HEK293 (cell line): ENCODE measurements around the gene CDC37.

Experiments used
- CTCF ChIA-PET: fragments of 350-600 bp; formaldehyde crosslinking; extraction: SDS; loops from one replicate; lab custom pipeline; 2021; ENCODE audit warnings: antibody characterized with exemption; lab: Yijun Ruan, JAX
- POLR2A ChIA-PET: fragments of 300-600 bp; formaldehyde crosslinking; extraction: SDS; loops from one replicate; lab custom pipeline; 2020; ENCODE audit warnings: antibody characterized with exemption, inconsistent platforms; lab: Yijun Ruan, JAX
- H3K27ac ChIP-seq: fragments of 200-500 bp; sonication (Bioruptor generic); 2 replicates; pipeline ENCODE4 v1.5.1; 2014; ENCODE audit warnings: low read depth, low read length, control low read depth, inconsistent platforms; ENCODE audit errors: extremely low read depth
- H3K36me3 ChIP-seq, 2 experiments: fragments of 200-500 bp in 1 of 2; sonication (Bioruptor generic) in 1 of 2; 1 replicate in 1 of 2; 2 replicates in 1 of 2; pipeline ENCODE4 v1.5.1; 2014 to 2017; ENCODE audit warnings: inconsistent platforms in 2 of 2, low read length in 2 of 2; ENCODE audit not compliant: control insufficient read depth in 2 of 2, insufficient read depth in 1 of 2
- H3K4me1 ChIP-seq: fragments of 200-500 bp; sonication (Bioruptor generic); 2 replicates; pipeline ENCODE4 v1.5.1; 2014; ENCODE audit warnings: mild to moderate bottlenecking, low read length, inconsistent platforms; ENCODE audit not compliant: control insufficient read depth, insufficient read depth
- H3K4me3 ChIP-seq: 2 replicates; pipeline ENCODE4 v1.5.1; 2011; ENCODE audit warnings: low read depth, mild to moderate bottlenecking, control low read depth, low read length, moderate library complexity
- H3K9me3 ChIP-seq: fragments of 200-500 bp; sonication (Bioruptor generic); 2 replicates; pipeline ENCODE4 v1.5.1; 2014; ENCODE audit warnings: low read depth, low read length, inconsistent platforms; ENCODE audit not compliant: control insufficient read depth, insufficient read depth
- GLI4 ChIP-seq: fragments of 450-650 bp; formaldehyde crosslinking; IDR thresholded peaks from 2 replicates; pipeline ENCODE4 v1.5.1; 2016; ENCODE audit warnings: missing biosample characterization, missing genetic modification characterization
- GLIS1 ChIP-seq: fragments of 450-650 bp; formaldehyde crosslinking; IDR thresholded peaks from 2 replicates; pipeline ENCODE4 v1.5.1; 2016; ENCODE audit warnings: missing biosample characterization, missing genetic modification characterization
- HOXA7 ChIP-seq: sonication (generic); formaldehyde crosslinking; IDR thresholded peaks from 2 replicates; pipeline ENCODE4 v1.8.1; 2022; ENCODE audit warnings: missing genetic modification reagents, borderline replicate concordance
- HOXD13 ChIP-seq: sonication (generic); formaldehyde crosslinking; IDR thresholded peaks from 2 replicates; pipeline ENCODE4 v1.8.0; 2022; ENCODE audit warnings: missing genetic modification reagents, borderline replicate concordance
- IKZF3 ChIP-seq: fragments of 450-650 bp; IDR thresholded peaks from 2 replicates; pipeline ENCODE4 v1.5.0; 2018; ENCODE audit warnings: missing biosample characterization, mild to moderate bottlenecking, missing genetic modification characterization, moderate library complexity
- KLF10 ChIP-seq: fragments of 450-650 bp; IDR thresholded peaks from 2 replicates; pipeline ENCODE4 v1.5.1; 2018; ENCODE audit warnings: missing biosample characterization, mild to moderate bottlenecking, missing genetic modification characterization
- KLF7 ChIP-seq: fragments of 450-650 bp; formaldehyde crosslinking; IDR thresholded peaks from 2 replicates; pipeline ENCODE4 v1.5.1; 2016; ENCODE audit warnings: missing biosample characterization, missing genetic modification characterization, borderline replicate concordance
- OSR2 ChIP-seq: fragments of 450-650 bp; formaldehyde crosslinking; IDR thresholded peaks from 2 replicates; pipeline ENCODE4 v1.5.1; 2016; ENCODE audit warnings: missing biosample characterization, missing genetic modification characterization
- PRDM10 ChIP-seq: fragments of 450-650 bp; formaldehyde crosslinking; IDR thresholded peaks from 2 replicates; pipeline ENCODE4 v1.5.1; 2016; ENCODE audit warnings: missing biosample characterization, missing genetic modification characterization
- SALL2 ChIP-seq: fragments of 450-650 bp; formaldehyde crosslinking; IDR thresholded peaks from 2 replicates; pipeline ENCODE4 v1.5.0; 2017; ENCODE audit warnings: missing biosample characterization, mild to moderate bottlenecking, missing genetic modification characterization, borderline replicate concordance
- SCRT1 ChIP-seq: fragments of 450-650 bp; formaldehyde crosslinking; IDR thresholded peaks from 2 replicates; pipeline ENCODE4 v1.5.1; 2016; ENCODE audit warnings: missing biosample characterization, missing genetic modification characterization, borderline replicate concordance
- SCRT2 ChIP-seq: fragments of 450-650 bp; formaldehyde crosslinking; IDR thresholded peaks from 2 replicates; pipeline ENCODE4 v1.5.1; 2016; ENCODE audit warnings: missing biosample characterization, missing genetic modification characterization
- ZNF157 ChIP-seq: fragments of 450-650 bp; formaldehyde crosslinking; IDR thresholded peaks from 2 replicates; pipeline ENCODE4 v1.5.1; 2016; ENCODE audit warnings: missing biosample characterization, missing genetic modification characterization
- ZNF174 ChIP-seq: fragments of 450-650 bp; formaldehyde crosslinking; IDR thresholded peaks from 2 replicates; pipeline ENCODE4 v1.5.0; 2017; ENCODE audit warnings: missing biosample characterization, mild to moderate bottlenecking, missing genetic modification characterization
- ZNF175 ChIP-seq: fragments of 450-650 bp; formaldehyde crosslinking; IDR thresholded peaks from 2 replicates; pipeline ENCODE4 v1.5.1; 2016; ENCODE audit warnings: missing biosample characterization, missing genetic modification characterization
- ZNF202 ChIP-seq: fragments of 450-650 bp; formaldehyde crosslinking; IDR thresholded peaks from 2 replicates; pipeline ENCODE4 v1.5.1; 2016; ENCODE audit warnings: missing biosample characterization, missing genetic modification characterization, borderline replicate concordance
- ZNF24 ChIP-seq: fragments of 450-650 bp; formaldehyde crosslinking; IDR thresholded peaks from 2 replicates; pipeline ENCODE4 v1.5.1; 2016; ENCODE audit warnings: missing biosample characterization, missing genetic modification characterization
- ZNF266 ChIP-seq: fragments of 450-650 bp; formaldehyde crosslinking; IDR thresholded peaks from 2 replicates; pipeline ENCODE4 v1.5.1; 2016; ENCODE audit warnings: missing biosample characterization, missing genetic modification characterization, low read depth
- ZNF292 ChIP-seq: fragments of 450-650 bp; formaldehyde crosslinking; IDR thresholded peaks from 2 replicates; pipeline ENCODE4 v1.5.1; 2016; ENCODE audit warnings: low read depth, missing biosample characterization, missing genetic modification characterization, borderline replicate concordance
- ZNF335 ChIP-seq: fragments of 450-650 bp; formaldehyde crosslinking; conservative IDR thresholded peaks from 2 replicates; pipeline ENCODE4 v1.5.1; 2016; ENCODE audit warnings: missing biosample characterization, missing genetic modification characterization
- ZNF426 ChIP-seq: fragments of 450-650 bp; formaldehyde crosslinking; IDR thresholded peaks from 2 replicates; pipeline ENCODE4 v1.5.1; 2017; ENCODE audit warnings: missing biosample characterization, missing genetic modification characterization, mild to moderate bottlenecking, inconsistent platforms, moderate library complexity
- ZNF501 ChIP-seq: fragments of 450-650 bp; formaldehyde crosslinking; IDR thresholded peaks from 2 replicates; pipeline ENCODE4 v1.5.1; 2016; ENCODE audit warnings: missing biosample characterization, missing genetic modification characterization
- ZNF514 ChIP-seq: fragments of 450-650 bp; formaldehyde crosslinking; IDR thresholded peaks from 2 replicates; pipeline ENCODE4 v1.5.1; 2016; ENCODE audit warnings: missing biosample characterization, missing genetic modification characterization
- ZNF629 ChIP-seq: fragments of 450-650 bp; formaldehyde crosslinking; IDR thresholded peaks from 2 replicates; pipeline ENCODE4 v1.5.1; 2017; ENCODE audit warnings: missing biosample characterization, missing genetic modification characterization
- ZNF654 ChIP-seq: fragments of 450-650 bp; formaldehyde crosslinking; IDR thresholded peaks from 2 replicates; pipeline ENCODE4 v1.5.1; 2016; ENCODE audit warnings: low read depth, missing biosample characterization, missing genetic modification characterization
- ZNF777 ChIP-seq: fragments of 450-650 bp; formaldehyde crosslinking; IDR thresholded peaks from 2 replicates; pipeline ENCODE4 v1.5.1; 2017; ENCODE audit warnings: missing biosample characterization, missing genetic modification characterization, borderline replicate concordance
- ZNF830 ChIP-seq: fragments of 450-650 bp; IDR thresholded peaks from 2 replicates; pipeline ENCODE4 v1.5.0; 2018; ENCODE audit warnings: missing biosample characterization, missing genetic modification characterization, low read depth, mild to moderate bottlenecking, moderate library complexity
- TF ChIP-seq, protein P1 (sequence below): sonication (generic); formaldehyde crosslinking; IDR thresholded peaks from 2 replicates; pipeline ENCODE4 v1.8.1; 2022; ENCODE audit warnings: mild to moderate bottlenecking, moderate library complexity, missing genetic modification reagents
- TF ChIP-seq, protein P2 (sequence below): fragments of 450-650 bp; formaldehyde crosslinking; IDR thresholded peaks from 2 replicates; pipeline ENCODE4 v1.5.1; 2016; ENCODE audit warnings: missing biosample characterization, missing genetic modification characterization

CDC37 gene

GRCh38 chr19:10439588-10439987 lies 36.2 kb upstream of the CDC37 start:
- POLR2A ChIA-PET, result no interaction called here
- no peak overlapping the region for H3K4me3 ChIP-seq
- H3K27ac ChIP-seq, result no peak overlapping the region
- TF ChIP-seq, protein P1, sequence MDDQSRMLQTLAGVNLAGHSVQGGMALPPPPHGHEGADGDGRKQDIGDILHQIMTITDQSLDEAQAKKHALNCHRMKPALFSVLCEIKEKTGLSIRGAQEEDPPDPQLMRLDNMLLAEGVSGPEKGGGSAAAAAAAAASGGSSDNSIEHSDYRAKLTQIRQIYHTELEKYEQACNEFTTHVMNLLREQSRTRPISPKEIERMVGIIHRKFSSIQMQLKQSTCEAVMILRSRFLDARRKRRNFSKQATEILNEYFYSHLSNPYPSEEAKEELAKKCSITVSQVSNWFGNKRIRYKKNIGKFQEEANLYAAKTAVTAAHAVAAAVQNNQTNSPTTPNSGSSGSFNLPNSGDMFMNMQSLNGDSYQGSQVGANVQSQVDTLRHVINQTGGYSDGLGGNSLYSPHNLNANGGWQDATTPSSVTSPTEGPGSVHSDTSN (CRISPR knock-in tag), result no peak
- TF ChIP-seq SCRT2 (no peak), PRDM10 (tag by site-specific recombination) (peak; percentile 72)
- CTCF ChIA-PET, result interaction anchor here (0.5 to 2.5 kb wide), 2 partner anchors 15 to 261 kb away, joined by 3 to 7 read pairs; no protein-coding TSS in a partner anchor
- H3K36me3 ChIP-seq, result no peaks in the 10 kb centered on the region
- no peaks in the 10 kb centered on the region for H3K4me1 ChIP-seq
- no peaks in the 10 kb centered on the region for H3K9me3 ChIP-seq

GRCh38 chr19:10433131-10433536 lies 29.8 kb upstream of the CDC37 start:
- TF ChIP-seq ZNF629 (tag by site-specific recombination) (no peak), GLIS1 (tag by site-specific recombination) (no peak), ZNF174 (no peak), KLF7 (no peak), KLF10 (tag by site-specific recombination) (no peak), ZNF335 (no peak), HOXD13 (CRISPR knock-in tag) (no peak), ZNF157 (tag by site-specific recombination) (no peak), ZNF202 (tag by site-specific recombination) (no peak)
- ChIA-PET CTCF (interaction anchor here (0.6 to 0.7 kb wide), 2 partner anchors 23 to 73 kb away, joined by 3 to 5 read pairs; no protein-coding TSS in a partner anchor), POLR2A (no interaction called here)
- H3K4me1 ChIP-seq, result no peaks in the 10 kb centered on the region
- no peaks in the 10 kb centered on the region for H3K9me3 ChIP-seq
- H3K27ac ChIP-seq, result no peak overlapping the region
- no peak overlapping the region for H3K4me3 ChIP-seq
- H3K36me3 ChIP-seq, result no peaks in the 10 kb centered on the region

- ChIA-PET CTCF (interaction anchor here (0.7 kb wide), 1 partner anchor 73 kb away, joined by 5 read pairs; no protein-coding TSS in a partner anchor), POLR2A (no interaction called here)
- H3K4me1 ChIP-seq, result no peaks in the 10 kb centered on the region
- no peak overlapping the region for H3K4me3 ChIP-seq
- H3K36me3 ChIP-seq, result no peaks in the 10 kb centered on the region
- no peak overlapping the region for H3K27ac ChIP-seq
- no peaks in the 10 kb centered on the region for H3K9me3 ChIP-seq
- TF ChIP-seq ZNF266 (tag by site-specific recombination) (no peak), ZNF830 (tag by site-specific recombination) (no peak), ZNF654 (tag by site-specific recombination) (no peak), GLI4 (tag by site-specific recombination) (no peak), SCRT1 (tag by site-specific recombination) (no peak), ZNF292 (tag by site-specific recombination) (no peak), ZNF175 (tag by site-specific recombination) (no peak), HOXA7 (CRISPR knock-in tag) (no peak), ZNF24 (tag by site-specific recombination) (no peak), OSR2 (tag by site-specific recombination) (no peak), ZNF501 (tag by site-specific recombination) (no peak), ZNF514 (no peak), SALL2 (tag by site-specific recombination) (no peak), ZNF426 (tag by site-specific recombination) (no peak), IKZF3 (tag by site-specific recombination) (no peak), ZNF777 (no peak)
- TF ChIP-seq, protein P2, sequence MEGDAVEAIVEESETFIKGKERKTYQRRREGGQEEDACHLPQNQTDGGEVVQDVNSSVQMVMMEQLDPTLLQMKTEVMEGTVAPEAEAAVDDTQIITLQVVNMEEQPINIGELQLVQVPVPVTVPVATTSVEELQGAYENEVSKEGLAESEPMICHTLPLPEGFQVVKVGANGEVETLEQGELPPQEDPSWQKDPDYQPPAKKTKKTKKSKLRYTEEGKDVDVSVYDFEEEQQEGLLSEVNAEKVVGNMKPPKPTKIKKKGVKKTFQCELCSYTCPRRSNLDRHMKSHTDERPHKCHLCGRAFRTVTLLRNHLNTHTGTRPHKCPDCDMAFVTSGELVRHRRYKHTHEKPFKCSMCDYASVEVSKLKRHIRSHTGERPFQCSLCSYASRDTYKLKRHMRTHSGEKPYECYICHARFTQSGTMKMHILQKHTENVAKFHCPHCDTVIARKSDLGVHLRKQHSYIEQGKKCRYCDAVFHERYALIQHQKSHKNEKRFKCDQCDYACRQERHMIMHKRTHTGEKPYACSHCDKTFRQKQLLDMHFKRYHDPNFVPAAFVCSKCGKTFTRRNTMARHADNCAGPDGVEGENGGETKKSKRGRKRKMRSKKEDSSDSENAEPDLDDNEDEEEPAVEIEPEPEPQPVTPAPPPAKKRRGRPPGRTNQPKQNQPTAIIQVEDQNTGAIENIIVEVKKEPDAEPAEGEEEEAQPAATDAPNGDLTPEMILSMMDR (tag by site-specific recombination), result no peak
These were observed 29.4 kb upstream of the CDC37 start for GRCh38 chr19:10432736-10433130.
